Stimulated activated CD8-positive, alpha-beta memory T cell treated with anti-CD3 and anti-CD28 coated beads, Interleukin-15, amount 100 ng/mL, for 48 hours (primary cell): Measurements from ENCODE around the gene BRIP1.
"Not testable (repeated sequence)": the region's sequence is repeated elsewhere in the genome, so short reads cannot be mapped to it uniquely, and the experiment has no call there.

ENCODE experiments used
- DNase-seq, 2 donors: peaks; one replicate each; pipeline ENCODE4 v3.0.0-alpha.2; 2020; ENCODE audit warnings: low read depth in 2 of 2

Gene BRIP1

DNA sequence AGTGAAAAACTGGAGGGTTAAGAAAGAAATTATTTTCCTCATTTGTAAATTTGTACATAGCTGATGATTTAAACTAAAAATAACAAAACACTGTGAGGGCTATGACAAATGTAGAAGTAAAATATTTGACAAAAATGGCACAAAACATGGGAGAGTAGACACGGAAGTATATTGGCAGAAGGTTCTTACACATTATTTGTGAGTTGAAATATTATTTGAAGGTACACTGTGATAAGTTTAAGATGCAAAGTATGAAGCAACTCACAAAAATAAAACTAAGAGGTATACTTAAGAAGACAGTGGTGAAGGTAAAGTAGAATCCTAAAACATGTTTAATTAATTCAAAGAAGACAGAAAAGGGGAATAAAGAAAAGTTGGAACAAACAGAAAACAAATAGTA, 34.6 kb downstream of the BRIP1 start:
- no peak for DNase-seq

DNA sequence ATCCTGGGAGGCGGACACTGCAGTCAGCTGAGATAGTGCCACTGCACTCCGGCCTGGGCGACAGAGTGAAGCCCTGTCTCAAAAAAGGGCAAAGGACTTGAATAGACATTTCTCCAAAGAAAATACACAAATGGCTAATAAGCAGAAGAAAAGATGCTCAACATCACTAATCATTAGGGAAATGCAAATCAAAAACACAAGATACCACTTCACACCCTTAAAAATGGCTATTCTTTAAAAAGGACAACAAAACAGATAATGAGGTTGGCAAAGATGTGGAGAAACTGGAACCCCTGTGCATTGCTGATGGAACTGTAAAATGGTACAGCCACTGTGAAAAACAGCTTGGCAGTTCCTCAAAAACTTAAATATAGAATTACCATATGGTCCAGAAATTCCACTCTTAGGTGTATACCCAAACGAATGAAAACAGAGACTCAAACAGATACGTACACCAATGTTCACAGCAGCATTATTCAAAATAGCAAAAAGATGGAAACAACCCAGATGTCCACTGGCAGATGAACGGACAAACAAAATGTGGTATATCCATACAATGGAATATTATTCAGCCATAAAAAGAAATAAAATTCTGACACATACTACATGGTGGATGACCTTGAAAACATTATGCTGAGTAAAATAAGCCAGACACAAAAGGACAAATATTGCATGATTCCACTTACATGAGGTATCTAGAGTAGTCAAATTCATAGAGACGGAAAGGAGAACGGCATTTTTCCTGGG, 35.5 kb downstream of the BRIP1 start:
- no peak for DNase-seq

GRCh38 chr17:61826866-61827265, 36.5 kb downstream of the BRIP1 start:
- not testable (repeated sequence) for DNase-seq

GRCh38 chr17:61826198-61826597, 37.1 kb downstream of the BRIP1 start:
- DNase-seq, result not testable (repeated sequence)

- no peak for DNase-seq
Observed at GRCh38 chr17:61825448-61826137, 37.7 kb downstream of the BRIP1 start.

DNA sequence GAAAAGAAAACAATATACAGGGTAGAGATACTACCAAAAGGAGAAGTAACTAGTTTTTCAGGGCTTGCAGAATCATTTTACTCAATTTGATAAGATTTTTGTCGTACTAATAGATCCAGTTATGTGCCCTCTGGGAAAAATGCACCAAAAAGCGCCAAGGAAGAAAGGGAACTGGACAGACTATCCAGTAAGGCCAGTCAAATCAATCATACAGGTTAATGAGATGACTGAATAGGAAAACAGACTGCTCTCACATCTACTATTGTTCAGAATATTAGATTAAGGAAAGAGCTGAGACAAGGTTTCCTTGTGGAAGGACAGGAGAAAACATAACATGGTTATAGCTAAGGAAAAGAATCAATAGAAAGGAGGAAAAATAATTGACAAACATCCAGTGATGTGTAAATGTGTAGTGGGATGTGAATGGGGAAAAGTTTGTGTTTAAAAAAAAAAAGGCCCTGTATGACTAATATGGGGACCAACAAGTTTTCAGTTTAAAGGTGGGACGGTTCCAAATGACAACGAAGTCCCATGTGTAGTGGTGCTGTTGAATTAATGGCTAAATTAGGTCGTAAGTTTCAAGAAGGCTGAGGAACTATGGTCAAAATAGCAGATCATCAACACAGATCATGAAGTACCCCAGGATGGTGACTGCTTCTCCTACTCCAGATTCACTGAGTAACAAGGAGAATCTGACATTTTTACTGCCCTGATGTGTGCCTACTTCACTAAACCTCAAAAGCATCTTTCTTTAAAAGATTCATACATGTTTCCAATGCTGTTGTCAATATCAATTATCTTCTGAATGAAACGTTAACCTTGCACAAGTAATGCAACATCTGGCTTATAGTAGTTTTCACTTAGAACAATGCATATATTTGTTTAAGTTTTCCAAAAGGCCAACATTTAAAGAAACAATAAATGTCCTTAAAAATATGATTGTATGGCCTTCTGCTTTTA, 40.7 kb downstream of the BRIP1 start:
- DNase-seq, result no peak

DNA sequence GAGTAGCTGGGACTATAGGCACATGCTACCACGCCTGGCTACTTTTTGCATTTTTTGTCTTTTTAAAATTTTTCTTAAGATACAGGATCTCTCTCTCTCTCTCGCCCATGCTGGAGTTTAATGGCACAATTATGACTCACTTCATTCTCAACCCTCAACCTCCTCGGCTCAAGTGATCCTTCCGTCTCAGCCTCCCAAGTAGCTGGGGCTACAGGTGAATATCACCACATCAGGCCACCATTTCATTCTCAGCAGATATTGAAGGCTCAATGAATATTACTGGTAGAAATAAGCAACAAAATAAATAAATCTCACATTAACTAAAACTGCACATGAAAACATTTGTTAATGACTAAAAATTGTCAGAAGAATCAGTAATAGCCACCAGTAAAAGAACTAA, 41.7 kb downstream of the BRIP1 start:
- no peak for DNase-seq

DNA sequence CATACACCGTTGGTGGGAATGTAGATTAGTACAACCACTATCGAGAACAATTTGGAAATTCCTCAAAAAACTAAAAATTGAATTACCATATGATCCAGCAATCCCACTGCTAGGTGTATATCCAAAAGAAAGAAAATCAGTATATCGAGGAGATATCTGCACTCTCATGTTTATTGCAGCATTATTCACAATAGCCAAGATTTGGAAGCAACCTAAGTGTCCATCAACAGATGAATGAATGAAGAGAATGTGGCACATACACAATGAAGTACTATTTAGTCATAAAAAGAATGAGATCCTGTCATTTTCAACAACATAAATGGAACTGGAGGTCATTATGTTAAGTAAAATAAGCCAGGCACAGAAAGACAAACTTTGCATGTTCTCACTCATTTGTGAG, 44.1 kb downstream of the BRIP1 start:
- not testable (repeated sequence) for DNase-seq

DNA sequence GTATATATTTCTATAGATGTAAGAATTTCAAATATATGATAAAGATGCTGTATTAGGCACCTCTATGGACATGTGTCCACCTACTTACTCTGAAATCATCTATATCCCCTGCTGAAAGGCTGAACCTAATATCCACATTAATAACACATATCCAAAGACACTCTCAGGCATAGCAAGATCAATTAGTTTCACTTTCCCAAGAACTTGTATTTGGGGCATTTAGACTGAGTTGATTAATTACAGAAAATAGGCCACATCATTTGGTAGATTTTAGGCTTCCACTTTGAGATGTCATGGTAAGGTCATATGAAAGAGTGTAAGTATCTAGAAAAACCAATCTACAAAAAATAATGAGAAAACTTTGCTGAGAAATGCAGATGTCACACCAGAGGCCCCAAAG, 45.1 kb downstream of the BRIP1 start:
- no peak for DNase-seq

- no peak for DNase-seq
Observed at GRCh38 chr17:61817452-61817851, 45.9 kb downstream of the BRIP1 start.

DNA sequence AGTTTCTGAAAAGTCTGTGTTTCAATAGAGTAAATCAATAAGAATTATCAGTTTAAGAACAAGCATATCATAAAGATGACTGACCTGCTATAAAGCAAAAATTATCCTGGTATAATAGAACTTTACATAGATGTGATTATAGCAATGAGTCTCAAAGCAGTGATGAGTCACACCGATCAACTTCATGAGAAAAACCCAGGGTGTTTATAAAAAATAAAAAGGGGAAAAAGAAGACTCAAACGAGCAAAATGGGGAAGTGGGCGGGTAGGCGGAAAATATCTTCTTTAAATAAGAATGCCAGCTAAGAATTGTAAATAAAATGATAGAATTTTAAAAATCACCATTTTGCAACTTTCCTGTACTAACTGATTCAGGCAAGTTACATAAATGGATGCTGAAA, 46.8 kb downstream of the BRIP1 start:
- no peak for DNase-seq

DNA sequence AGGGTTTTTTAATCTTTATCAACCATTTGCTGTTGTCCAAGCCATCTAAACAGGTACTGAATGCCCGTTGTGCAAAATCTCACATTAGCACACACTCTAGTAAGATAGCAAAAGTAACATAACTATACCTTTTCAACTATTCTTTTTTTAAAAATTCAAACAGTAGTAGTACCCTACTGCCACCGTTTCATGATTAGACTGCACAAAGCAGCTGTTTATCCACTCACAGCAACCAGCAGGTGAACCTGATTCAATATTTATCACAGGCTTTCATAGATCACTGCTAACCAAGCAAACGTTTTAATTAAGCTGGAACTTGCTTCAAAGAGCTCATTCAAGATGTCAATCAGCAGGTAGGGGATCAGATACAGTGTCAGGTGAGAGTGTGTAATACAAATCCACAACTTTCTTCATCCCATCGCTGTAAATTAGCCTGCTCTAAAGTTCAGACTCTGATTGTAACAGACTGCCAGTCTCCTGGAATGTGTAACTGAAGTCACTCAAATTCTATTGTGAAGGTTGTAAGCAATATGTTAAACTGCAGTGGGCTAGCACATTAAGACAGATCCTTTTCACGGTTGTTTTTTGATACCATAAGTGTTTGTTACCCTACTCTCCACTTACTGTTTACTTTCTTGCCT, 47.3 kb downstream of the BRIP1 start:
- no peak for DNase-seq

DNA sequence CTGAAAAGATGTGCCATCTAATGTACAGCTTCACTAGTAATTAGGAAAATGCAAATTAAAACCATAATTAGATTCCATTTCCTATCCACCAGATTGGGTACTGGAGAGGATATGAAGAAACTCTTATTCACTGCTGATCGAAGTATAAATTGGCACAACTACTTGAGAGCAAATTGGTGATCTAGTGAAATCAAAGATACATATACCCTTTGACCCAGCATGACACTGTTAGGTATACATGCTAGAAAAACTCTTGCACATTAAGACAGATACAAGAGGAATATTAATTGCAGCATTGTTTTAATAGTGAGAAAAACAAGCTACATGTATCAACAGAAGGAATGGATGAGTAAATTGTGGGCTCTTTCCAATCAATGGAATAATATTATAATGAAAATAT, 48.8 kb downstream of the BRIP1 start:
- DNase-seq, result no peak

DNA sequence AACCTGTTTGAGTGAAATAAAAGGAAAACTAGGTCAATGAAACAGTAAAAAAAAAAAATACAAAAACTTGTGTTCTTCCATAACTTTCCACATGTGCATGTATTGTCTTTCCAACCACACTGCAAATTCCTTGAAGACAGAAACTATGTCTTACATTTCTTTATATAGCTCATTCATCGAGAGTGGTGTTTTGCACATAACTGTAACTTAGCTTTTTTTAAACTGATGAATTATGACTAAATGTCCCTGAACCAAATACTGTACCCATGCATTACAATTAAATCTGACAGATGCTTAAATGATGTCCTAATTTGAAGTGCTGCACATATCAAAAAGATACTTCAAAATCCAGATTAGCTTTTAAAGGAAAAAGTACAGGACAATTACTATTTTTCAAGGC, 50.1 kb downstream of the BRIP1 start:
- no peak for DNase-seq

- DNase-seq, result no peak
Observed at GRCh38 chr17:61812747-61813146, 50.6 kb downstream of the BRIP1 start.

DNA sequence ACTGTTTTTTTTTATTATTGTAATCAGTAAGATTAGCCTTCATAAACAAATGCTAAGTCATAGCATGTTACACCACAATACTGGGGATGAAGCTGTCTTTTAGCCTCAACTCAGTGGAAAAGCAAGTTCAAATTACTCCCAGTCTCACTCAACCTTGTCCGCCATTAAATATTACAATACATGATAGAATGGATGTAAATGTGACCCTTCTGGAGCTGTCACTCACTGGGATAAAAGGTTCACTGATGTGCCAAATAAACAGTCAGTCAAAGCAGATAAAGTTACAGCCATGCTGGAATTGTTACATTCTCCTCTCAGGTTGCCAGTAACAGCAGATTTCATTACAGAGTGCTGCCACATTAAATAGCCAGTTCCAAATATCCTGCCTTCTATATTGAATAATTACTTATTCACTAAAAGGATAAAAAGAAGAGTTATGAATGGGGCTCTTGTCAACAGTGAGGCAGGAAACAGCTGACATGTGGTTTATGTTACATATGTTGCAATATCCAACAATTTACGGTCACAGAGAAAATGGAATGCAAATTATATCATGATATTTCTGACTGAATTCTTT, 53.4 kb downstream of the BRIP1 start:
- DNase-seq, result no peak

- no peak for DNase-seq
Observed at GRCh38 chr17:61808442-61808841, 54.9 kb downstream of the BRIP1 start.

GRCh38 chr17:61806936-61807335, 56.4 kb downstream of the BRIP1 start:
- DNase-seq, result no peak

DNA sequence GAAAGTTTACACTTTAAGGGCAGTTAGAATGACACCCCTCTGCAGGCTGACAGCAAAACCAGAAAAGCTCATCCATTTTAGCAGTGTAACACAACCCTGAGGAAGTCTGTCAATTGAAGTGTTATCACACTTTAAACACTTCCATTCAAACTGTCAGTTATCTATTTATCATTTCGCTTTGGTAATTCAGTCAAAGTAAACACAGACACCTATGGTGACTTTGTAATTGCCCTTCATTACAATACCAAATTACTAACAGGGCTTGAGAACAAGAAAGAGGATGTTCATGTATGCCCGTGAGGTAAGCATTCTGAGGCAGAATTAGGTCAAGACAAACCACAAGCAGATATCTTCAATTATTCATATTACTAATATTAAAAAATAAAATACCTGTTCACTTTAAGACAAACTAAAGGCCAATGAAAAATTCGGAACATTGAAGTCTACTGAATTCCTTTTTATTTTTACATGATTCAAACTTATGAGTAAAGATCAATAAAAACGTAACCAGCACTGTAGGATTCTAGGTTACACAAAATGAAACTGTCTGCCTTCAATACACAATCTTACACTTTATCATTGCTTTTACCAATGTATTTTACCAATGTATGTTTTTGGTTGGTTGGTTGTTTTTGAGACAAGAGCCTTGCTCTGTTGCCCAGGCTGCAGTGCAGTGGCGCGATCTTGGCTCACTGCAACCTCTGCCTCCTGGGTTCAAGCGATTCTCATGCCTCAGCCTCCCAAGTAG, 57.1 kb downstream of the BRIP1 start:
- no peak for DNase-seq

DNA sequence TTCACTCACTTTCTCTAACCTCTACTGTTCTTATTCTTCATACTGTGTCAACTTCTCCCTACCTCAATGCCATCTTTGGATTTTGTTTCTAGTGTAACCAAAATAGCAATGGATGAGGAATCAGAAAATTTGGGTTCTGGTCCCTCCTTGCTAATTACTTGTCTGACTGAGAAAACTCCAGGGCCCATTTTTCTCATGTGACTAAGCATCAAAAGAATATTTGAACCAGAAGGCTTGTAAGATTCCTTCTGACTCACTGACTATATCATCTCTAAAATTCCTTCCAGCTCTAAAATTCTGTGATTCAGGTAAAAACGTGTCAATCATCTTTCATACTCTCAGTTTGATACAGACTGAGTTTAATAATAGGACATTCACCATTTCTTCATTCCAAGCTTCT, 57.9 kb downstream of the BRIP1 start:
- no peak for DNase-seq

GRCh38 chr17:61803796-61804195, 59.5 kb downstream of the BRIP1 start:
- no peak for DNase-seq
